A673 (cell line): ENCODE data around the gene FHIT. TPM values are rescaled to one million over a fixed set of nuclear protein-coding genes. Genes with fewer than 3 reads are reported as not detected.

Experiments used
- BruUV-seq: library from RNA; stranded (reverse); fragments of 400-500 nt; replicated peaks from 2 replicates; lab custom pipeline; 2021; lab: Mats Ljungman, UMichigan
- CTCF ChIA-PET: fragments of 300-600 bp; sonication (Branson Sonifier 250); formaldehyde crosslinking; loops from one replicate; lab custom pipeline; 2022; ENCODE audit warnings: antibody characterized with exemption; lab: Charles Lee
- POLR2A ChIA-PET: fragments of 300-600 bp; sonication (Branson Sonifier 250); formaldehyde crosslinking; loops from one replicate; lab custom pipeline; 2022; ENCODE audit warnings: antibody characterized with exemption; ENCODE audit not compliant: low non-redundant PET; lab: Charles Lee
- DNase-seq: peaks from one replicate; pipeline ENCODE4 v3.0.0-alpha.2; 2015; ENCODE audit warnings: low spot score
- H3K27ac ChIP-seq: fragments of 200-600 bp; sonication (generic); 2 replicates; pipeline ENCODE4 v1.5.1; 2016; ENCODE audit warnings: mixed run types, low read depth, mild to moderate bottlenecking, mixed read lengths, antibody characterized with exemption, low read length; ENCODE audit not compliant: poor library complexity, severe bottlenecking
- H3K27me3 ChIP-seq: fragments of 200-600 bp; sonication (generic); replicated peaks from 2 replicates; pipeline ENCODE4 v1.6.1; 2017; ENCODE audit warnings: mixed run types, low read depth, mild to moderate bottlenecking, mixed read lengths, antibody characterized with exemption, low read length; ENCODE audit not compliant: insufficient read depth, poor library complexity
- H3K36me3 ChIP-seq: fragments of 200-600 bp; sonication (generic); 2 replicates; pipeline ENCODE4 v1.6.1; 2016; ENCODE audit warnings: mixed run types, mild to moderate bottlenecking, mixed read lengths, antibody characterized with exemption, low read length; ENCODE audit not compliant: insufficient read depth, poor library complexity, severe bottlenecking
- H3K4me1 ChIP-seq: fragments of 200-600 bp; sonication (generic); 2 replicates; pipeline ENCODE4 v1.6.1; 2017; ENCODE audit warnings: mixed run types, mild to moderate bottlenecking, mixed read lengths, antibody characterized with exemption, low read length; ENCODE audit not compliant: insufficient read depth, poor library complexity, severe bottlenecking
- H3K4me3 ChIP-seq: fragments of 200-600 bp; sonication (generic); 2 replicates; pipeline ENCODE4 v1.5.1; 2016; ENCODE audit warnings: low read depth, mixed run types, mild to moderate bottlenecking, mixed read lengths, low read length; ENCODE audit not compliant: poor library complexity, severe bottlenecking
- H3K9me3 ChIP-seq: fragments of 200-600 bp; sonication (generic); 2 replicates; pipeline ENCODE4 v1.6.1; 2016; ENCODE audit warnings: mixed run types, low read depth, mild to moderate bottlenecking, mixed read lengths, antibody characterized with exemption, low read length; ENCODE audit not compliant: poor library complexity, severe bottlenecking
- CTCF ChIP-seq: fragments of 300-800, 200-600 bp; sonication (generic); conservative IDR thresholded peaks from 2 replicates; pipeline ENCODE4 v1.5.1; 2017; ENCODE audit warnings: low read depth, mild to moderate bottlenecking, antibody characterized with exemption, low read length, moderate library complexity, mixed read lengths
- EZH2 ChIP-seq: fragments of 200-600 bp; sonication (generic); IDR thresholded peaks from 2 replicates; pipeline ENCODE4 v1.6.1; 2017; ENCODE audit warnings: borderline replicate concordance, low read depth, mild to moderate bottlenecking, mixed read lengths, antibody characterized with exemption, low read length; ENCODE audit not compliant: poor library complexity, severe bottlenecking
- intact Hi-C: fragments of 100-400 bp; cut with micrococcal nuclease; formaldehyde crosslinking; loops from one replicate; pipeline ENCODE4 v1.10.0; 2022; ENCODE audit not compliant: unreplicated experiment
- total RNA-seq: library from RNA; stranded (reverse); gene quantifications from 2 replicates; pipeline ENCODE4 v1.2.3, GENCODE V29; 2021

FHIT gene
- total RNA-seq, 1 experiment from 2014 or later, result not detected

- intact Hi-C loops, result no loop called here
- H3K27me3 ChIP-seq, result no peaks in the 10 kb centered on the region
- no peak for DNase-seq
- H3K4me1 ChIP-seq, result no peaks in the 10 kb centered on the region
- H3K9me3 ChIP-seq, result no peaks in the 10 kb centered on the region
- TF ChIP-seq EZH2, result no peak
- no peak for TF ChIP-seq CTCF
- no TSS peak for BruUV-seq
- H3K4me3 ChIP-seq, result no peak overlapping the region
- no peak overlapping the region for H3K27ac ChIP-seq
- no peaks in the 10 kb centered on the region for H3K36me3 ChIP-seq
- ChIA-PET POLR2A (no interaction called here), CTCF (no interaction called here)
Observed at GRCh38 chr3:61074783-61075182, 176.5 kb downstream of the FHIT start.

- TF ChIP-seq EZH2 (no peak), CTCF (no peak)
- H3K27ac ChIP-seq, result no peak overlapping the region
- DNase-seq, result no peak
- no peaks in the 10 kb centered on the region for H3K27me3 ChIP-seq
- CTCF ChIA-PET, result no interaction called here
- no peaks in the 10 kb centered on the region for H3K36me3 ChIP-seq
- POLR2A ChIA-PET, result no interaction called here
- H3K9me3 ChIP-seq, result no peaks in the 10 kb centered on the region
- intact Hi-C loops, result no loop called here
- H3K4me1 ChIP-seq, result no peaks in the 10 kb centered on the region
- no peak overlapping the region for H3K4me3 ChIP-seq
- BruUV-seq, result no TSS peak
Observed at GRCh38 chr3:61073566-61074165, 177.6 kb downstream of the FHIT start.

- DNase-seq, result no peak
- TF ChIP-seq CTCF, result no peak
- TF ChIP-seq EZH2, result no peak
- no TSS peak for BruUV-seq
- no peaks in the 10 kb centered on the region for H3K27me3 ChIP-seq
- intact Hi-C loops, result no loop called here
- H3K27ac ChIP-seq, result no peak overlapping the region
- H3K9me3 ChIP-seq, result no peaks in the 10 kb centered on the region
- no peaks in the 10 kb centered on the region for H3K4me1 ChIP-seq
- ChIA-PET CTCF (no interaction called here), POLR2A (no interaction called here)
- no peaks in the 10 kb centered on the region for H3K36me3 ChIP-seq
- no peak overlapping the region for H3K4me3 ChIP-seq
Observed at GRCh38 chr3:61068084-61068483, 183.2 kb downstream of the FHIT start.
